GM23338 (cell line): ENCODE measurements around the gene SLC13A3. TPM values are rescaled to one million over a fixed set of nuclear protein-coding genes. Genes with fewer than 3 reads are reported as not detected.

Source experiments
- ATAC-seq: fragments of 200-7000 bp; cut with Tn5 transposase; 3 replicates; pipeline ENCODE4 v1.9.1; 2020
- DNase-seq: peaks from one replicate; pipeline ENCODE4 v3.0.0-alpha.2; 2015; ENCODE audit warnings: low spot score
- H2AFZ ChIP-seq: fragments of 200-600 bp; sonication (generic); 2 replicates; pipeline ENCODE4 v1.8.0; 2016; ENCODE audit warnings: antibody characterized with exemption, mild to moderate bottlenecking, moderate library complexity
- H3F3A ChIP-seq: fragments of 200-600 bp; sonication (generic); replicated peaks from 2 replicates; pipeline ENCODE4 v1.8.0; 2017; ENCODE audit warnings: antibody characterized with exemption, mixed run types, low read depth
- H3K27ac ChIP-seq: fragments of 200-600 bp; sonication (generic); 2 replicates; pipeline ENCODE4 v1.6.1; 2016; ENCODE audit warnings: low read depth
- H3K27me3 ChIP-seq: fragments of 200-600 bp; sonication (generic); 2 replicates; pipeline ENCODE4 v1.8.0; 2016; ENCODE audit warnings: mild to moderate bottlenecking, mixed run types, moderate library complexity; ENCODE audit not compliant: insufficient read depth
- H3K36me3 ChIP-seq: fragments of 200-600 bp; sonication (generic); 2 replicates; pipeline ENCODE4 v1.8.0; 2016; ENCODE audit warnings: mild to moderate bottlenecking; ENCODE audit not compliant: insufficient read depth
- H3K4me1 ChIP-seq: fragments of 200-600 bp; sonication (generic); 2 replicates; pipeline ENCODE4 v1.8.0; 2016; ENCODE audit warnings: mild to moderate bottlenecking, moderate library complexity; ENCODE audit not compliant: insufficient read depth
- H3K4me2 ChIP-seq: fragments of 200-600 bp; sonication (generic); 2 replicates; pipeline ENCODE4 v1.7.1; 2017; ENCODE audit warnings: mixed run types
- H3K4me3 ChIP-seq: fragments of 200-600 bp; sonication (generic); 2 replicates; pipeline ENCODE4 v1.6.1; 2016; ENCODE audit warnings: mixed run types
- H3K79me2 ChIP-seq: fragments of 200-600 bp; sonication (generic); replicated peaks from 2 replicates; pipeline ENCODE4 v1.8.0; 2017; ENCODE audit warnings: mild to moderate bottlenecking; ENCODE audit not compliant: insufficient read depth
- H3K9me2 ChIP-seq: fragments of 200-600 bp; sonication (generic); 2 replicates; pipeline ENCODE4 v1.8.0; 2017; ENCODE audit not compliant: insufficient read depth
- H4K20me1 ChIP-seq: fragments of 200-600 bp; sonication (generic); replicated peaks from 2 replicates; pipeline ENCODE4 v1.8.0; 2017; ENCODE audit warnings: mild to moderate bottlenecking; ENCODE audit not compliant: insufficient read depth
- H3K27ac Mint-ChIP-seq: 2 replicates; pipeline ENCODE4 v1.8.0; 2020; ENCODE audit warnings: inconsistent platforms, mild to moderate bottlenecking, moderate library complexity, mixed read lengths
- H3K27me3 Mint-ChIP-seq: 3 replicates; pipeline ENCODE4 v1.8.0; 2022; ENCODE audit warnings: low read depth, mild to moderate bottlenecking, moderate library complexity, mixed read lengths, inconsistent platforms; ENCODE audit not compliant: insufficient read depth, poor library complexity
- H3K36me3 Mint-ChIP-seq: 3 replicates; pipeline ENCODE4 v1.8.0; 2021; ENCODE audit warnings: low read depth, mild to moderate bottlenecking, inconsistent platforms, moderate library complexity, mixed read lengths
- H3K4me1 Mint-ChIP-seq: 3 replicates; pipeline ENCODE4 v1.8.0; 2020; ENCODE audit warnings: mild to moderate bottlenecking, inconsistent platforms, mixed read lengths
- H3K4me3 Mint-ChIP-seq: 3 replicates; pipeline ENCODE4 v1.8.0; 2021; ENCODE audit warnings: moderate library complexity, mild to moderate bottlenecking, inconsistent platforms, mixed read lengths
- H3K9me3 Mint-ChIP-seq: 3 replicates; pipeline ENCODE4 v1.8.0; 2020; ENCODE audit warnings: moderate library complexity, mild to moderate bottlenecking, inconsistent platforms, mixed read lengths
- CREB1 ChIP-seq: fragments of 250-450 bp; sonication (Bioruptor Pico); IDR thresholded peaks from 2 replicates; pipeline ENCODE4 v1.5.0; 2020; ENCODE audit warnings: low read depth, mild to moderate bottlenecking, moderate library complexity
- CTCF ChIP-seq, 2 experiments: fragments of 200-600 bp in 1 of 2; sonication (generic) in 1 of 2; conservative IDR thresholded peaks; 2 replicates each; pipeline versions ENCODE4 v1.5.1 to v1.6.1; 2016 to 2017; ENCODE audit warnings: antibody characterized with exemption in 2 of 2, low read depth in 2 of 2, mild to moderate bottlenecking in 2 of 2, moderate library complexity in 1 of 2
- ETS1 ChIP-seq: IDR thresholded peaks from 2 replicates; pipeline ENCODE4 v1.6.1; 2016; ENCODE audit warnings: antibody characterized with exemption
- EZH2 ChIP-seq: fragments of 200-600 bp; sonication (generic); IDR thresholded peaks from one replicate; pipeline ENCODE4 v1.8.0; 2017; ENCODE audit warnings: antibody characterized with exemption, mild to moderate bottlenecking, low read depth; ENCODE audit not compliant: unreplicated experiment
- EZH2phosphoT487 ChIP-seq: fragments of 200-600 bp; sonication (generic); IDR thresholded peaks from one replicate; pipeline ENCODE4 v1.8.1; 2018; ENCODE audit warnings: antibody characterized with exemption; ENCODE audit not compliant: unreplicated experiment
- JUNB ChIP-seq: IDR thresholded peaks from one replicate; pipeline ENCODE4 v1.6.1; 2016; ENCODE audit warnings: antibody characterized with exemption; ENCODE audit not compliant: unreplicated experiment
- NANOG ChIP-seq: IDR thresholded peaks from 2 replicates; pipeline ENCODE4 v1.6.1; 2016; ENCODE audit warnings: antibody characterized with exemption, borderline replicate concordance
- POLR2AphosphoS5 ChIP-seq: IDR thresholded peaks from 2 replicates; pipeline ENCODE4 v1.6.1; 2016; ENCODE audit warnings: antibody characterized with exemption, low read depth
- REST ChIP-seq: IDR thresholded peaks from one replicate; pipeline ENCODE4 v1.6.1; 2018; ENCODE audit warnings: antibody characterized with exemption; ENCODE audit not compliant: unreplicated experiment
- STAT1 ChIP-seq: IDR thresholded peaks from one replicate; pipeline ENCODE4 v1.6.1; 2016; ENCODE audit warnings: antibody characterized with exemption; ENCODE audit not compliant: unreplicated experiment
- ZNF114 ChIP-seq: fragments of 250-450 bp; sonication (Bioruptor Pico); IDR thresholded peaks from 2 replicates; pipeline ENCODE4 v1.5.0; 2020; ENCODE audit warnings: mild to moderate bottlenecking, moderate library complexity
- ZNF331 ChIP-seq: fragments of 250-450 bp; sonication (Bioruptor Pico); IDR thresholded peaks from 2 replicates; pipeline ENCODE4 v1.5.0; 2020; ENCODE audit warnings: low read depth, mild to moderate bottlenecking, moderate library complexity
- ZNF462 ChIP-seq: fragments of 250-450 bp; sonication (Bioruptor Pico); IDR thresholded peaks from 2 replicates; pipeline ENCODE4 v1.5.0; 2020; ENCODE audit warnings: mild to moderate bottlenecking, moderate library complexity
- polyA plus RNA-seq: library from polyadenylated mRNA; unstranded; fragments of >200 nt; fragmentation: Nextera tagmentation; extraction: Ambion mirVana; gene quantifications from 2 replicates; pipeline ENCODE4 v1.2.1, GENCODE V29; 2016
- total RNA-seq: library from RNA; depleted of rRNA; stranded (reverse); fragments of >200 nt; shearing (Covaris generic); gene quantifications from 2 replicates; pipeline ENCODE4 v1.2.3, GENCODE V29; 2014

The SLC13A3 gene
- total and polyA plus RNA-seq, 2 experiments from 2014 or later, result 8.6 to 9.1 TPM

GRCh38 chr20:46602429-46602828, 48.8 kb downstream of the SLC13A3 start:
- peaks cover 2% of the 10 kb centered on the region; the same call in 1 of the 3 replicates for H3K9me3 Mint-ChIP-seq
- Histone ChIP-seq H3K79me2 (no peaks in the 10 kb centered on the region), H3K4me1 (no peaks in the 10 kb centered on the region), H3K4me3 (no peak overlapping the region), H4K20me1 (no peaks in the 10 kb centered on the region), H2AFZ (no peak overlapping the region), H3K27ac (no peak overlapping the region), H3K36me3 (no peaks in the 10 kb centered on the region), H3K9me2 (no peaks in the 10 kb centered on the region), H3K27me3 (no peaks in the 10 kb centered on the region), H3K4me2 (no peak overlapping the region), H3F3A (no peaks in the 10 kb centered on the region)
- TF ChIP-seq CREB1 (CRISPR knock-in tag) (no peak), ZNF114 (CRISPR knock-in tag) (no peak), NANOG (no peak), CTCF (conservative IDR thresholded peaks at IDR 0.05; ENCODE audit: low read depth in 2 of 2) (no peak), ZNF331 (CRISPR knock-in tag) (no peak), STAT1 (no peak), REST (no peak), EZH2 (no peak), JUNB (no peak), ZNF462 (CRISPR knock-in tag) (no peak), EZH2phosphoT487 (no peak), ETS1 (no peak), POLR2AphosphoS5 (no peak)
- H3K27ac Mint-ChIP-seq, result no peak overlapping the region
- peaks cover 6% of the 10 kb centered on the region for H3K27me3 Mint-ChIP-seq
- H3K4me1 Mint-ChIP-seq, result no peaks in the 10 kb centered on the region
- DNase-seq (no peak), ATAC-seq (no peak)
- no peak overlapping the region for H3K4me3 Mint-ChIP-seq
- no peaks in the 10 kb centered on the region for H3K36me3 Mint-ChIP-seq
